Adipocyte (in vitro differentiated cells): ENCODE measurements around the gene RBM34.
"Not testable (repeated sequence)": the region's sequence is repeated elsewhere in the genome, so short reads cannot be mapped to it uniquely, and the experiment has no call there.

Experiments used
- DNase-seq: peaks from one replicate; pipeline ENCODE4 v3.0.0-alpha.2; 2015; ENCODE audit warnings: low read depth
- H3K27me3 ChIP-seq: replicated peaks from 2 replicates; pipeline ENCODE4 v1.7.0; 2013; ENCODE audit warnings: mild to moderate bottlenecking, low read length, moderate library complexity; ENCODE audit not compliant: control insufficient read depth, insufficient read depth
- H3K36me3 ChIP-seq: 2 replicates; pipeline ENCODE4 v1.7.0; 2013; ENCODE audit warnings: low read length, mild to moderate bottlenecking, moderate library complexity; ENCODE audit not compliant: control insufficient read depth, insufficient read depth, severe bottlenecking
- H3K4me1 ChIP-seq: 2 replicates; pipeline ENCODE4 v1.7.0; 2013; ENCODE audit warnings: mild to moderate bottlenecking, low read length, moderate library complexity; ENCODE audit not compliant: control insufficient read depth, insufficient read depth
- H3K4me3 ChIP-seq: 2 replicates; pipeline ENCODE4 v1.7.0; 2013; ENCODE audit warnings: mild to moderate bottlenecking, low read length, moderate library complexity
- H3K9ac ChIP-seq: 2 replicates; pipeline ENCODE4 v1.7.0; 2013; ENCODE audit warnings: mild to moderate bottlenecking, low read length, moderate library complexity
- H3K9me3 ChIP-seq: 2 replicates; pipeline ENCODE4 v1.7.0; 2013; ENCODE audit warnings: mild to moderate bottlenecking, low read length, moderate library complexity; ENCODE audit not compliant: control insufficient read depth

The RBM34 gene, protein sequence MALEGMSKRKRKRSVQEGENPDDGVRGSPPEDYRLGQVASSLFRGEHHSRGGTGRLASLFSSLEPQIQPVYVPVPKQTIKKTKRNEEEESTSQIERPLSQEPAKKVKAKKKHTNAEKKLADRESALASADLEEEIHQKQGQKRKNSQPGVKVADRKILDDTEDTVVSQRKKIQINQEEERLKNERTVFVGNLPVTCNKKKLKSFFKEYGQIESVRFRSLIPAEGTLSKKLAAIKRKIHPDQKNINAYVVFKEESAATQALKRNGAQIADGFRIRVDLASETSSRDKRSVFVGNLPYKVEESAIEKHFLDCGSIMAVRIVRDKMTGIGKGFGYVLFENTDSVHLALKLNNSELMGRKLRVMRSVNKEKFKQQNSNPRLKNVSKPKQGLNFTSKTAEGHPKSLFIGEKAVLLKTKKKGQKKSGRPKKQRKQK

DNA sequence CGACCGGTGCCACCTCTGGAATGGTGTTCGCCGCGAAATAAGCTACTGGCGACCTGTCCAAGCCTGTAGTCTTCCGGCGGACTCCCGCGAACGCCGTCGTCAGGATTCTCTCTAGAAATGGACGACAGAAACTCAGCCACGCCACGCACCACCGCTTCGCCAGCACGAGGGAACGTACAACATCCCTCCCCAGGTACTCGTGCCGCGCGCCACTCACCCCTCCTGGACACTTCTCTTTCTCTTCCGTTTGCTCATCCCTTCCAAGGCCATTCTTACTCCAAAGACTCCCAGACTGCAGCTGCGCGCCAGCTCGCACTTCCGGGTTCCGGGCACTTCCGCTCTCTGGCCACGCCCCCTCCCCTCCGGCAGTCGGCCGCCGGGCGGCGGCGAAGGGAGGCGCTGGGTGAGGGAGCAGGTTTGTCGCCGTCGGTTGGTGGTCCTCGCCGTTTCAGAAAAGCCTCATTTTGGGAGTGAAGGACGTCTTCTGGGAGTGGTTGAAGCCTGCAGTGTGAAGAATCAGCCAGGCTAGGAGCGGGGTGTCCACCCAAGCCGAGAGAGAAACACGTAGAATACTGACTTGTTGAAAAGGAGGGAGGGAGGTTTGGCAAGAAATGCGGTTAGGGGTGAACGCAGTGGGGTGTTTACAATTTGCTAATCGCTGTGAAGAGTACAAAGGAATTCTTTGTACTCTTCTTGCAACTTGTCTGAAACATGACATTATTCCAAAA is at the start of gene RBM34:
Gene RBM34, minus strand, starts transcription at position 294 of the 728 bp plus-strand sequence. Its CDS starts 24 bp downstream, at position 270.
- peak within 1 kb of the TSS; percentile 92 for H3K4me3 ChIP-seq
- H3K9me3 ChIP-seq: no peaks in the 10 kb centered on the region
- no peaks in the 10 kb centered on the region for H3K27me3 ChIP-seq
- H3K4me1 ChIP-seq: peaks cover 22% of the 10 kb centered on the region
- H3K9ac ChIP-seq: peak within 1 kb of the TSS; percentile 96
- DNase-seq: peak; percentile 97
- peaks cover 28% of the 10 kb centered on the region for H3K36me3 ChIP-seq

DNA sequence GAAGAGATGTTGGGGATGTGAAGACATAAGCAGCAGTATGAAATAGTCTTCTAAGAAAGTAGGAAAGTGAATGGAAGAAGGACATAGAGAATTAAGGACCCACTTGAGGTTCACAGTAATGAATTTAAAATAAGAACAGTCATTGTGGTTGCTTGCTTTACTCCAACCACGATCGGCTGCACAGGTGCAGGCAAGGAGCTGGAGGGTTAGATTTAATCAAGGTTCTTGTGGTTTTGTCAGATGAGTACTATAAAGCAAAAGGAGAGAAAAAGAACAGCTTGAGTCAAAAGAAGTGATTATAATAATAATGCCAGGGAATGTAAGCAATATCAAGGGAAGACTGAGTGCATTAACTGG is 46.1 kb upstream of the RBM34 start:
- no peaks in the 10 kb centered on the region for H3K4me1 ChIP-seq
- peaks cover 33% of the 10 kb centered on the region for H3K36me3 ChIP-seq

DNA sequence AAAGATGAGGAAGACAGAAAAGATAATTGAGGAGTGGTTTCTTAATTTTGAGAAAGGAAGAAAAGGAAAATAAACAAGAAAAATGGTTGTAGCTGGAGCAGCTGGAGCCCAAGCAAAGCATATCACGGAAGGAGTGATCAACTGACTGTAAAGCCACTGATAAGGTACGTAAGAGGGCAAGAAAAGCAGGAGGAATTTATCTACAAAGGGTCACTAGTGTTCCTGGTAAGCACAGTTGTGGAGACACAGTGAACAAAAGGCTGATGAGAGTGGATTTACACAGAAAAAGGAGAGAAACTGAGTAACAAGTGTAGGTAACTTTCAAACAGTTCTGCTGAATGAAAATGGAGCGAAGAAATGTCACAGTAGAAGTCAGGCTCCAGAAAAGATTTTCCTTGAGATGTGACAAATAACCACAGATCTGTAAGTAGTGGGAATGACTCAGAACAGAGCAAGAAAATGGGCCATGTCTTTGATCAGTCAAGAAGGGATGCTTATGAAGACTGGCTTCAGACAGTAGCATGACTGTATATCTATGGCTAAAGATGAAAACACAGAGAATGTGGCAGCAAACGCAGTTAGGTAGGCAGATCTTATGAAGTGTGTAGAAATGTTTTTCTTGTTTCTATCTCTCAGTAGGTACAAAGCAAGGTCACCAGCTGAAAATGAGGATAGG is 45.6 kb upstream of the RBM34 start:
- H3K27me3 ChIP-seq: no peaks in the 10 kb centered on the region
- no peak overlapping the region for H3K4me3 ChIP-seq
- no peak overlapping the region for H3K9ac ChIP-seq
- no peak for DNase-seq
- H3K36me3 ChIP-seq: peaks cover 27% of the 10 kb centered on the region
- H3K9me3 ChIP-seq: no peaks in the 10 kb centered on the region
- H3K4me1 ChIP-seq: no peaks in the 10 kb centered on the region

More for the DNA sequence above, 46.1 kb upstream of the RBM34 start:
- H3K9me3 ChIP-seq: no peaks in the 10 kb centered on the region
- no peak overlapping the region for H3K4me3 ChIP-seq
- H3K9ac ChIP-seq: no peak overlapping the region
- no peaks in the 10 kb centered on the region for H3K27me3 ChIP-seq
- no peak for DNase-seq

DNA sequence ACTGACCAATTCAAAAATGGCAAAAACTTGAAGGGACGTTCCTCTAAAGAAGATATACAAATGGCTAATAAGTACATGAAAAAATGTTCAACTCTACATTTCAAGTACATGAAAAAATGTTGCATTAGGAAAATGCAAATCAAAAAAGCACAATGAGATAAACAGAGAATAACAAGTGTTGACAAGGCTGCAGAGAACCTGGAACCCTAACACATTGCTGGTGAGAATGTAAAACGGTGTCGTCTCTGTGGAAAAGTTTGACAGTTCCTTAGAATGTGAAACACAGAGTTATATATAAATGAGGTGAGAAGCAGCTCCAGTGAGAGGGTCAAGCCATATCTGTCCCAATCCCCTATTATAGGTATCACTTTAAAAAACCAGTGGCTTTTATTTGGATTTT is 44.6 kb upstream of the RBM34 start:
- Histone ChIP-seq H3K4me3 (no peak overlapping the region), H3K9ac (no peak overlapping the region), H3K36me3 (peaks cover 23% of the 10 kb centered on the region), H3K9me3 (no peaks in the 10 kb centered on the region), H3K4me1 (no peaks in the 10 kb centered on the region), H3K27me3 (no peaks in the 10 kb centered on the region)
- DNase-seq: no peak

DNA sequence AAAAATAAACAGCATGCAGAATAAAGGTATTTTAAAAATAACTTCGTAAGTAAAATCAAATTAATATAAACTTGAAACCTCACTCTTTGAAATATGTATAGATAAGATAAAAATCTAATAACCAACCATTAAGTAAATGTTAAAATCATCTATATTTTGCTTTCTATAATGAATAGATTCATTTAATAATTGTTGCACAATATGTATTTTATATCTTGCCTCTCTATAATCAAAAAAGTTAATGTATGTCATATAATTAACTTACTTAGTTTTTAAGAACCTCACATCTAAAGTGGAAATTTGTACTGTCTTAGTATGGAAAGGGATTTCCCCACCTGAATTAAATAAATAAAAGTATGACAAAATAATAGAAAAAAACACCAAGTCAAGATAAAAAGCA is 42.4 kb upstream of the RBM34 start:
- H3K36me3 ChIP-seq: peaks cover 16% of the 10 kb centered on the region
- H3K4me1 ChIP-seq: peaks cover 8% of the 10 kb centered on the region
- no peaks in the 10 kb centered on the region for H3K27me3 ChIP-seq
- H3K9ac ChIP-seq: no peak overlapping the region
- H3K4me3 ChIP-seq: no peak overlapping the region
- DNase-seq: no peak
- H3K9me3 ChIP-seq: no peaks in the 10 kb centered on the region

DNA sequence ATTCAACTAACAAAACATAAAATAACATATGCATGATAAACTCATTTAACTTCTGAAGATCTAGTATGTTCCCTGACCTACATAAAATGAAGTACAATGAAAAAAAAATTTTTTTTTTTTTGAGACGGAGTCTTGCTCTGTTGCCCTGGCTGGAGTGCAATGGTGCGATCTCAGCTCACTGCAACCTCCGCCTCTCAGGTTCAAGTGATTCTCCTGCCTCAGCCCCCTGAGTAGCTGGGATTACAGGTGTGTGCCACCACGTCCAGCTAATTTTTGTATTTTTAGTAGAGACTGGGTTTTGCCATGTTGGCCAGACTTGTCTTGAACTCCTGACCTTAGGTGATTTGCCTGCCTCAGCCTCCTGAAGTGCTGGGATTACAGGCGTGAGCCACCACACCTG is 41.4 kb upstream of the RBM34 start:
- H3K9ac ChIP-seq, DNase-seq, H3K27me3 ChIP-seq, H3K9me3 ChIP-seq, H3K4me1 ChIP-seq, H3K4me3 ChIP-seq: not testable (repeated sequence)
- peaks cover 11% of the 10 kb centered on the region for H3K36me3 ChIP-seq

DNA sequence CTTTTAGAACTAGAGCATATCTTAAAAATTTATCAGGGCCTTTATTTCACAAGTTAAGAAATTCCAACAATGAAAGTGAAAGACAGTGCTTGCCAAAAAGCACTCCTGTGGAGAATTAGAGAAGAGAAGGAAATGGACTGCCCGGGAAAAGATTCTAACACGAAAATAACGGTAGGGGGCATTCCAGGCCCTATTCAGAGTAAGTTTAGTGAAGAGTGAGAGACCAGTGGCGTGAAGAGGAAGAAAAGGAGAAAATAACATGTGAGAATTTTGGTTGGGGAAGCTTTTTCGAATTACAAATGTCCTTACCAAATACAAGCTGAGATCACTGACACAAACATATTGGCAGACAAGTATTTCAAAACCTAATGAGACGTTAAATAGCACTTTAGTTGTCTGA is 38.4 kb upstream of the RBM34 start:
- H3K9ac ChIP-seq: peak overlapping the region; percentile 65
- H3K27me3 ChIP-seq: no peaks in the 10 kb centered on the region
- peaks cover 13% of the 10 kb centered on the region for H3K36me3 ChIP-seq
- H3K4me3 ChIP-seq: no peak overlapping the region
- H3K9me3 ChIP-seq: no peaks in the 10 kb centered on the region
- DNase-seq: peak; percentile 66
- H3K4me1 ChIP-seq: peaks cover 8% of the 10 kb centered on the region

DNA sequence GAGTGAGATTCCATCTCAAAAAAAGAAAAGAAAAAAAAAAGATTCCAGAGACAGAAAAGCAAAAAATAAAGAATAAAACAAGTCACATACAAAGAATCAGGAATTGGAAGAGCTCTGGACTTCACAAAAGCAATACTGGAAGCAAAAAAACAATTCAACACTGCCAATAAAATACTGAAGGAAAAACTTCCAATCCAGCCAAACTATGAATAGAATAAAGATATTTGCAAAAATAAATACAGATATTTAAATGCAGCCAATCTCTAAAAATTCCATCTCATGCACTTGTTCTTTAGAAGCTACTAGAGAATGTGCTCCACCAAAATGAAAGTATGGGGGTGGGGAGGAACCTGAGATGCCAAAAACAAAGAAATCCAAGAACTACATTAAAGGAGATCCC is 29.4 kb upstream of the RBM34 start:
- DNase-seq: no peak
- Histone ChIP-seq H3K36me3 (peaks cover 29% of the 10 kb centered on the region), H3K27me3 (no peaks in the 10 kb centered on the region), H3K4me1 (no peaks in the 10 kb centered on the region), H3K9me3 (no peaks in the 10 kb centered on the region), H3K4me3 (no peak overlapping the region), H3K9ac (no peak overlapping the region)

DNA sequence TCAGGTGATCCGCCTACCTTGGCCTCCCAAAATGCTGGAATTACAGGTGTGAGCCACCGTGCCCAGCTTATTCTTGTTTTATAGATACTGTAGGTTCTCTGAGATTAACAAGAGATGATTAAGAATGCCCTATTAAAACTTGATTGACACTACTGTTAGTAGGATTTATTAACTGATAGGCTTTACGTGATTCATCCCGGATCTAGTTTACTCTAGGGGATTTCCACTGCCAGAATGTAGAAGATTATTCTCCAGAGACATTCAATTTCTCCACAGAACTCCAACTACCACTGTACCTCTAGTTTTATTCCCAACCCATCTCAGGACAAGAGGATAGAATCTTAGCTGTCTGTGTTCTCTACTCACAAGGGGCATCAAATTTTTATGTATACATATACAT is 26.3 kb upstream of the RBM34 start:
- no peaks in the 10 kb centered on the region for H3K27me3 ChIP-seq
- H3K9me3 ChIP-seq: no peaks in the 10 kb centered on the region
- no peaks in the 10 kb centered on the region for H3K4me1 ChIP-seq
- H3K4me3 ChIP-seq: no peak overlapping the region
- DNase-seq: no peak
- peaks cover 17% of the 10 kb centered on the region for H3K36me3 ChIP-seq
- H3K9ac ChIP-seq: no peak overlapping the region

DNA sequence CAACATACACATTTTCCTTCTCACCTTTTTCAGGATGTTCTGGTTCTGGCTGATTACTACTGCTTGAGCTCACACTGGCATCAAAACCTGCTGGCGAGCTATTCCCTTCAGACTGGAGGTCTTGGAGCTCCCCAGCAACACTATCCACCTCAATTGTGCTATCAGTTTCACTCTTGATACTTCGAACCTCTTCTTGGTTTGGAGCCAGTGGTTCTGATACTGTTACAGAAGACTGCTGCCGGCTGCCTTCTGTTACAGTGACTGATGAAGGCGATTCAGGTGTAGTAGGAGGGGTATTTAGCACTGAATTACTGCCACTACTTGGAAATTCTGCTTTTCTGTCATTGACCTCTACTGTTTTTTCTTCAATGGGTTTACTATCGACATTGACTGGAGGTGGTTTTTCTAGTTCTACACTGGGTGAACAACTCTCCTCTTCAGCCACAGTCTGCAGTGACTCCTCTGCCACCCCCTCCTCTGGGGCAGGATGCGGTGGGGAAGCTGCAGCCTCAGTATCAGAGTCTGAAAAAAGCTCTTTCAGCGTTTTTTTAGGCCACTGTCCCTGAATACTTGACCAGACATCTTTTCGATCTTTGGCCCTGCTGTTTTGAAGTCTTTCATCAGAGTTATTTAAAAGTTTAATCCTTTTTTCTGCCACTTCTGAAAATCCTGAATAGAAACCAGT is 20.7 kb upstream of the RBM34 start:
- DNase-seq: no peak
- H3K9ac ChIP-seq: no peak overlapping the region
- no peaks in the 10 kb centered on the region for H3K9me3 ChIP-seq
- H3K27me3 ChIP-seq: no peaks in the 10 kb centered on the region
- H3K4me1 ChIP-seq: no peaks in the 10 kb centered on the region
- peaks cover 49% of the 10 kb centered on the region for H3K36me3 ChIP-seq
- no peak overlapping the region for H3K4me3 ChIP-seq
